GM21576 (cell line): ENCODE data around the gene SMIM29.
A peak's percentile ranks its signal among the peaks of the same experiment; 100 is the strongest.

Experiments
- ATAC-seq: cut with Tn5 transposase; IDR thresholded peaks from one replicate; pipeline ENCODE4 v1.9.1; 2021; ENCODE audit warnings: mild to moderate bottlenecking, moderate library complexity; ENCODE audit not compliant: unreplicated experiment

SMIM29 gene

DNA sequence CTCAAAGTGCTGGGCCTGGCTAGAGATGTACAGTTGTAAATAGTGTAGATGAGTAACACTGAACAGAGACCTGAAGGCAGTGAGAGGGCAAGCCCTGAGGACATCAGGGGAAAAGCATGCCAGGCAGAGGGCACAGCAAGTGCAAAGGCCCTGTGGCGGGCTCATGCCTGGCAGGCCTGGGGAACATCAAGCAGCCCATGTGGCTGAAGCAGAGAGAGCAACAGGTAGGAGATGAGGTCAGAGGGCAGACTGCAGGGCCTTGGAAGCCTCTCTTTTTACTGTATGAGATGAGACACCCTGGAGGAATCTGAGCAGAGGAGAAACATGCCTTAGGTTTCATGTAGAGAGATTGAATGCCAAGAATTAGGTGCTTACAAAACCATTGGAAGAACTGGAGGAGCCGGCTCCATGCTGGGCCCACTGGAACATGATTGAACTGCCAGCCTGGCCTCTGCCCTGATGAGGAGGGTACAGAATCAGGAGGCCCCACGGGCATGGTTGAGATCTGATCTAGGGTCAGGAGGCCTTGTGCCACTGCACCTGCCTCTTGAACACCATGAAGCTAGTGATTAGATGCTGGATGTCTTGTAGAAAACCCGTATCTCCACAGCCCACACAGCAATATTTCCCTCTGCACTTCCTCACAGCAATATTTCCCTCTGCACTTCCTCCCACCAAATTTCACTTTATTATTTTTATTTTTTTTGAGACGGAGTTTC lies 18.0 kb downstream of the SMIM29 start:
- ATAC-seq, result no peak

DNA sequence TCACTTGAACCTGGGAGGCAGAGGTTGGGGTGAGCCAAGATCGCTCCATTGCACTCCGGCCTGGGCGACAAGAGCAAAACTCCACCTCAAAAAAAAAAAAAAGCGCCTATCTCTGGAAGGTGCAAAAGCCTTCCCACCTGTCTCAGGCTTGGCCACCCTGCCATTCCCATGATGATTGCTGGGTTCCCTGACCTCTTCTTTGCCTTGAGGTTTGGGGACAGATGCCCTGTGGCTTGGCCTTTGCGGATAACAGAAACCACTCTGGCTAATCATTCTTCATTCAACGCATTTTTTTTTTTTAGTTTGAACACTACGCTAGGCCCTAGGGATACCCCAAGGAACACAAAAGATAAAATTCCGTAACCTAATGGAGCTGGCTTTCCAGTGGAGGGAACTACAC lies 18.9 kb downstream of the SMIM29 start:
- ATAC-seq, result no peak

DNA sequence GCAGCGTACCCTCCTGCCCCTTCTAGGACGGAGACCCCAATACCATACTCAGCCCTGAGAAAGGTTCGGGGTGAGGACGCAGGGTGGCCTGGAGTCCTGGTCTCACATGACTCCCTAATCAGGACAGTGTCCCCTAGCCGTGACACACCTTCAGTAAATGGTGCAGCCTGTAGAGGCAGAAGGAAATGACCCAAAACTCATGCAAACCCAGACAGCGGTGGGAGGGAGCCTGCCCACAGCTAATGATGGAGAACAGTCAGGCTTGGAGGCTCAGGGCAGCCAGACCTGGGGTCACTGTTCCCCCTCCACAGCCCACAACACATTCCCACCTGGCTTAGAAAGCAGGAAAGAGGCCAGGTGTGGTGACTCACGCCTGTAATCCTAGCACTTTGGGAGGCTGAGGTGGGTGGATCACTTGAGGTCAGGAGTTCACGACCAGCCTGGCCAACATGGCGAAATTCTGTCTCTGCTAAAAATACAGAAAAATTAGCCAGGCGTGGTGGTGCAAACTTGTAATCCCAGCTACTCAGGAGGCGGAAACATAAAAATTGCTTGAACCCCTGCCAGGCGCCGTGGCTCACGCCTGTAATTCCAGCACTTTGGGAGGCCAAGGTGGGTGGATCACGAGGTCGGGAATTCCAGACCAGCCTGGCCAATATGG lies 20.9 kb downstream of the SMIM29 start:
- ATAC-seq, result no peak

DNA sequence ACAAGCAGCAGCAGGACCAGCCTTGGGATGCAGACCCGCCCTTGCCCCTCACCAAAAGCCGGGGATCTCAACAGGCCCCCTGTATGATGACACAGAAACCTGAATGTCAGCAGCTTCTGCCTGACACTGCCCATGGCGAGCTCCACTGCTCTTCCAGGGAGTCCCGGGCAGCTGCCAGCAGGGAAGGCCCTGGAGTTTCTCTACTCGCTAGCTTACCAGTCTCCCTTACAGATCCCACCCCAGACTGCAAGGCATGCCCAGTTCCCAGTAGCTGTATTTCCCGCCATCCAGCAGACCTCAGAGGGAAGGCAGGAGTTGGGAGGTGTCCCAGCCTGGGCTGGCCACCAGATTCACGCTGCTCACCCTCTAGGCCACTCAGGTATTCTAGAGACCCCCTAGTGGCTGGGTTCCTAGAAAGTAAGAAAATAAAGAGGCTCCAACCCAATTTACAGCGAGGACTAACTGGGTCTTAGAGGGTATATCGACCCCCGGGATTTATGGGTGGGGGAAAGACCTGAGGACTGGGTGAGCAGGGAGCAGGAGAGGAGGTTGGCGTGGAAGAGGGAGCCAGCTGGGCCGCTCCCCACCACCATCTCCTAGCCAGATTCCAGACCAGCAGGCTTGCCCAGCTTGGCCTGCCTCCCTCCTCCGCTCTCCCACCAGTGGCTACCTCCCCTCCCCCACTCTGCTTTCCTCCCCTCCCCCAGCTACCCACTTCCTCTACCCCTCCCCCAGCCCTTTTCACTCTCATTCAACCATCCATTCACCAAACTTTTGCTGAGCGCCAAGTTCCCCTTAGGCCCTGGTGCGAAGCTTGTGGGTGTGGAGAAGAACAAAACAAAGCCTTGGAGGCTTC lies 21.8 kb downstream of the SMIM29 start:
- ATAC-seq, result no peak

GRCh38 chr6:34226066-34226465 lies 22.7 kb downstream of the SMIM29 start:
- ATAC-seq, result no peak

- no peak for ATAC-seq
These were observed 23.3 kb downstream of the SMIM29 start for GRCh38 chr6:34225551-34225950.

DNA sequence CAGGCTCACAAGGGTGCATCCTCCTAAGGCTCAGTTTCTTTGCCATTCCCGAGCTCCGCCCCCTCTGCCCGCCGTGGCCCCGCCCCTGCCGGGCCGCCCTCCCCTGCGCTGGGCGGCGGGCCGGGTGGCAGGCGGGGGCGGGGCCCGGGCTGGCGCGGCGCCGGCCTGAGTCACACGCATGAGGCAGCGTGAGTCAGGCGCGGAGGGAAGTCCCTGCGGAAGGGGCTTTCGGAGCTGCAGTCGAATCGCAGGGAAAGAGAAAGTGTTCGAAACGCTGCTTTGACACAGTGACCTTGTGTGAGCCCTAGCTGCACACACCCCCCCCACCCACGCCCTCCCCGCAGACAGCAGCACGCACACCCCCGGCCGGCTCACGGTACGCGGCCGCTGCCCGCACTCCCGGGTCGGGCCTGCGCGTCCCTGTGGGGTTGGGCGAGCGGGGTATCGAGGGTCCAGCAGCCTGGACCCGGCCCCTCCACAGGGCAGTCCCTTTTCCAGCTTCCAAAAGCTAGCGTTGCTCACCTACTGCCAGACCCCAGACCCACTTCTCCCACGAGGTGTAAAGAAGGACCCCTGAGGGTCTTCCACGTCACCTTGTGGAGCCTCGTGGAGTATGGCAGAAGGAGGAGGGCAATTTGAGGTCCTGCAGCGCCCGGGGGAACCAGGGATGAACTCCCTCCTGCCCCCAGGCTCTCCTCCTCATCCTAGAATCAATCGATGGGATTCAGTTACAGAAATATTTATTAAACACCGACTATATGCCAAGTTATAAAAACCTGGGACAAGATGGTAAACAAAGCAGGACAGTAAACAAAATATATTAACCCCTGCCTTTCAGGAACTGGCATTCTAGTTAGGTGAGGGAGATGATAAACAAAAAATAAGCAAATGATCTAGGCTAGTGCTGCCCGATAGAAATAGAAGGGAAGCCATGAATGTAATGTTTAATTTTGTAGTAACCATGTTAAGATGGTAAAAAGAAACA lies 24.6 kb downstream of the SMIM29 start:
- ATAC-seq, result peak; percentile 72

DNA sequence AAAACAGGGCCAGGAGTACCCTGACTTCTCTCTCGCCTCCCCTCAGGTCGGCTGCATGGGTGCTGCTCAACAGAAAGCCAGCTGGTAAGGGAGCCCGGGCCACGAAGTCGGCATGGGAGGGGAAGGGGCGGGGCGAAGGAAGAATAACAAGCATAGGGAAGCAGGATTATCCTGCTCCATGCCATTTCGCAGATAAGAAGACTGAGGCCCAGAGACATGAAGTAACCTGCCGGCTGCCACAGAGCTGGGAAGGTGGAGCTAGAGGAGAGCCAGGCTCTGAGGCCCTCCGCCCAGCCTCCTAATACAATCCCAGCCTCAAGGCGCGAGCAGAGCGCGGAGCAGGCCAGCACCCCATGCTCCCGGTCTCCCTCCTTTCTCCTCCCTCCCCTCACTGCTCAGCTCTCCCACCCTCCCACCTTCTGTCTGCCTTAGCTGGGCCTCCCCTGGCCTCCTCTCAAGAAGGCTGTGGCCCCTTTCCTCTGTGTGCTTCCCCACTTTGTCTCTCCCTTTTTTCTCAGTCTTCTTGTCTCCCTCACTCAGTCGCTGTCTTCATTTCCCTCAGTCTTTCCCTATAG lies 25.3 kb downstream of the SMIM29 start:
- peak; percentile 23 for ATAC-seq

- no peak for ATAC-seq
These were observed 30.1 kb downstream of the SMIM29 start for GRCh38 chr6:34218691-34219090.

- no peak for ATAC-seq
These were observed 35.0 kb downstream of the SMIM29 start for GRCh38 chr6:34213772-34214171.

- no peak for ATAC-seq
These were observed 40.9 kb downstream of the SMIM29 start for GRCh38 chr6:34207695-34208443.

DNA sequence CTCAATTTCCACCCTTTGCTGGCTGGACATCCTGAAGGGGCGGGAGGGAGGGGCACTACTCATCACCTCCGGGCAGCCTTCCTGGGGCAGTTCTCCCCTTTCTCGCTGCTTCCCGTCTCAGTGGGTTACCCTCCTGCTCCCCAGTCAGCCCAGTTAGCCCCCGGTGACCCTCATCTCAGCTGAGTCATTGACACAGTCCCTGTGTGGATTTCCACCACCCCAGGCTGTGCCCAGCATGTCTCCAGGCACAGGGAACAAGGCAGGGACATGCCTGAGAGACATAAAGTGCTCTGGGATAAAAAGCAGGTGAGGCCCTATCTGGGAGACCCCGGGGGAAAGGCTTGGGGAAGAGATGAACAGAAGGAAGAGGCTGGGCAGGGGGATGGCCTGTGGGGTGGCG lies 42.1 kb downstream of the SMIM29 start:
- ATAC-seq, result no peak

- ATAC-seq, result no peak
These were observed 42.9 kb downstream of the SMIM29 start for GRCh38 chr6:34205916-34206315.

DNA sequence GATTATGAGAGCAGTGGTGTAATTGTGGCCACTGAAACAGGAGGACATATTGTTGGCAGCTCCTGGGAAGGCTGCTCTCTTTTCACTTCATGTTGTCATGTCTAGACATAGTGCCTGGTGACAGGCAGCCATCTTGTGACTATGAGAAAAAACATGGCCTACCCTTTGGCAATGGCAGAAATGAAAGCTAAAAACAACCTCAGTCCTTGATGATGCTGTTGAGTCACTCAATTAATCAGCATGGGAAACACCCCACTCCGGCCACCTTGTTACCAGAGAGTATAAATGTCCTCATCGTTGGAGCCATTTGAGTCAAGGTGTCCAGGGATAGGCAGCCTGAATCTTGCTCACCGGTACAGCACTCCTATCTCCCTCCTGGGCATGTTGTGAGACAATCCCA lies 43.3 kb downstream of the SMIM29 start:
- ATAC-seq, result no peak

GRCh38 chr6:34204693-34205092 lies 44.1 kb downstream of the SMIM29 start:
- ATAC-seq, result no peak

DNA sequence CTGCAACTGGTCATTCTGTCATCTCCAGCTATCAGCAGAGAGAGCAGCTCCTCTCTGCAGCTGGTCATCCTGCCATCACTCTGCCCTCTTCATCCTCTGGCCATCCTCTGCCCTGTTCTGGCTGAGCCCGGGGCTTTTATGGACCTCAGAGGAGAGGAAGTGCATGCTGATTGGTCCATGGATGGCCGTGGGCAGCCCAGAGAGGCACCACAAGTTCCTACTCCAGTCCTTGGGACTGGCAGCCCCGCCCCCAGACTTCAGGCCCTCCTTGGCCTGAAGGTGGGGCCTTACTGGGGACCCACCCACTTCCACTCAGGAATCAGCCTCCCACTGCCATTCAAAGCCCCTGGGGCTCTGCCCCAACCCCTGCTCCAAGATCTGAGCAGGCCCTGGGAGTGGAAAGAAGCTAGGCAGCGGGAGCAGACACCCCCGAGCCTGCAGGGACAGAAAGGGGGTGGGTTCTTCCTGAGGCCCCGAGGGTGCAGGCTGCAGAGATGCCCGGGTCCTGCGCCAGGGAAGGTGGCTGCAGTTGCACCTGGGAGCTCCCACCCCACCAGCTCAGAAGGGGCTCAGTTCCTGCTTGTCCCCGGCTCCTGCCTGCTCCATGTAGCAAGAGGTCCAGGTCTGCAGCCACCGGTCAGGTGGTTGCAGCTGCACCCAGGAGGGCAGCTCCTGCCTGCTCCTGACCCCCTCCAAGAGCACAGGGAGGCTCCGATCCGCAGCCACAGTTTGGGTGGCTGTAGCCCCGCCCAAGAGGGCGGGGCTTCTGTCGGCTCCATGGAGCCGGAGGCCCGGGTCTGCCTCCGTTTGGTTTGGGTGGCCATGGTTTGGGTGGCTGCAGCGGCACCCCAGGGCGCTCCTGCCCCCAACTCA lies 46.2 kb downstream of the SMIM29 start:
- ATAC-seq, result no peak

GRCh38 chr6:34201455-34202107 lies 47.2 kb downstream of the SMIM29 start:
- no peak for ATAC-seq

GRCh38 chr6:34200340-34200971 lies 48.4 kb downstream of the SMIM29 start:
- no peak for ATAC-seq
